Measurements from ENCODE around the gene NXPH3.

The NXPH3 gene

DNA sequence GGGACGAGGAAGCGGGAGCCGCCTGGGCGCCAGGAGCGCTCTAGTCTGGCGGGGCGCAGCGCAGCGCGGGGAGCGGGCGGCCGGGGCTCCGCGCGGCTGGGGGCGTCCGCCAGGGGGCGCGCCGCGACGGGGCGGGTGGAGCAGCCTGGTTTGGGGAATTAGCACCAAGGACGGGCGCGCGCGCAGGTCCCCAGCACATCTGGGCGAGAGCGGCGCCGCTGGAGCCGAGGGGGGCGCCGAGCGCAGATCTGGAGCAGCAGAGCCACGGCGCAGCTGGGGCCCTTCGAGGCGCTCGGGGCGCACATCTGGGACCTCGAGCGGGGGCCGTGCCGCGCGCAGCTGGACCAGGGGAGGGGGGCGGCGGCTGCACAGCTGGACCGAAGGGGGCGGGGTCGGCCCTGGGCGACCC, at the start of gene NXPH3:
Gene NXPH3 (plus strand): TSS at position 193 of the 409 bp plus-strand sequence. CDS start 349 bp downstream, outside the sequence.
- Histone ChIP-seq H3K4me1 (ENCODE audit: control insufficient read depth, insufficient read depth, low read length) (peaks cover 20% of the 10 kb centered on the region), H3K9me3 (ENCODE audit: control insufficient read depth, insufficient read depth, low read depth, low read length) (no peaks in the 10 kb centered on the region), H3K27ac (ENCODE audit: low read depth, low read length) (no peak within 1 kb of the TSS), H3K36me3 (ENCODE audit: control insufficient read depth, insufficient read depth, low read length) (no peaks in the 10 kb centered on the region), H3K4me3 (ENCODE audit: low read depth, low read length) (peak within 1 kb of the TSS; percentile 100), H3K27me3 (ENCODE audit: control insufficient read depth, insufficient read depth, low read length) (peaks cover 65% of the 10 kb centered on the region), H3K9ac (ENCODE audit: low read length) (peak within 1 kb of the TSS; percentile 48)

DNA sequence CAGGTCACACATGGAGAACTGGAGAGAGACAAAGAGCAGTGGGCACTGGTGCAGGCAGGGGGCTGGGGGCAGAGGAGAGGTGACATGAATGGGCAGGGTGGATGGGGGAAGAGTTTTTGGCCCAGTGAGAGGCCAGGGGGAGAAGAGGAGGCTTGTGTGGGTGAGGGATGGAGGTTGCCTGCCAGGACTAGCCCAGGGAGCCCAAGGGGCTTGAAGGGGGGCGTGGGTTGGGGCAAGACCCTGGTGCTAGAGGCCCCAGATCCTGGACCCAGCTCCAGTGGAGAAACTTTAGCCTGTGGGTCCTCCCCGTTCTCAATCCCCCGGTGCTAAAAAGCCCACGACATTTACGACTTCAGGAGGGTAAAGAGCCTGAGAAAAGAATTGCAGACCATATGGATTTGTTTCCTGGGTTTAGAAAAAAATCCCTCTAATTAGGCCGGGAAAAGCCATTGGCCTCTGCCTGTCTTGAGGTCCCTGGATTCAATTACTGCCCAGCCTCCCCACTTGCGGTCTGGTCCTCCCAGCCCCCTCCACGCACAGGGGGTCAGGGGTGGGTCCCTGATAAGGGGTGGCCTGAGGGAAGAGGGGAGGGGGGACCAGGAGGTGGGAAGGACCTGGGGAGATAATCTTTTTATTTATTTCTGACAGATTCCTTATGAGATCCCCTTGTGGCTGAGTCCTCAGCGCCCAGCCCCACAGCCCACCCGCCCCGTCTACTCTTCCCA, 47.6 kb upstream of the NXPH3 start:
- Histone ChIP-seq H3K9me3 (ENCODE audit: control insufficient read depth, insufficient read depth, low read depth, low read length) (no peaks in the 10 kb centered on the region), H3K4me3 (ENCODE audit: low read depth, low read length) (no peak overlapping the region), H3K36me3 (ENCODE audit: control insufficient read depth, insufficient read depth, low read length) (no peaks in the 10 kb centered on the region), H3K27ac (ENCODE audit: low read depth, low read length) (no peak overlapping the region), H3K4me1 (ENCODE audit: control insufficient read depth, insufficient read depth, low read length) (no peaks in the 10 kb centered on the region; the same call in 1 of the 2 replicates), H3K9ac (ENCODE audit: low read length) (no peak overlapping the region), H3K27me3 (ENCODE audit: control insufficient read depth, insufficient read depth, low read length) (no peaks in the 10 kb centered on the region)

DNA sequence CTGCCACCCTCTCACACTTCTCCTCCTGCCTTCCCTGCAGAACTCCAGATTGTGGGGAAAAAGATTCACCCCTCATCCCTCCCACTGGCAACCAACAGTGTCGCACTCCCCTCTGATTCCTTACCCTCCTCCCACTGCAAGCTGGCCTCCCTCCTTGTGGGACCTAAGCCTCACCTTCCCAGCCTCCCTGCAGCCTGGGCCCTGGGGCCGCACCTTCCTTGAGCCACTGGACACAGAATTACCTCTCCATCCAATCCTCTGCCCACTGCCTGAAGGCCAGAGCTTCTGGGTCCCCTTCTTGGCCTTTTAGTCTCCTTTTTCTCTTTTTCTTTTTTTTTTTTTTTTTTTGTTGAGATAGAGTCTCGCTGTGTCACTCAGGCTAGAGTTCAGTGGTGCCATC, 46.7 kb upstream of the NXPH3 start:
- Histone ChIP-seq H3K27ac (ENCODE audit: low read depth, low read length) (no peak overlapping the region), H3K9me3 (ENCODE audit: control insufficient read depth, insufficient read depth, low read depth, low read length) (no peaks in the 10 kb centered on the region), H3K4me3 (ENCODE audit: low read depth, low read length) (no peak overlapping the region), H3K4me1 (ENCODE audit: control insufficient read depth, insufficient read depth, low read length) (no peaks in the 10 kb centered on the region; the same call in 1 of the 2 replicates), H3K36me3 (ENCODE audit: control insufficient read depth, insufficient read depth, low read length) (no peaks in the 10 kb centered on the region), H3K9ac (ENCODE audit: low read length) (no peak overlapping the region), H3K27me3 (ENCODE audit: control insufficient read depth, insufficient read depth, low read length) (no peaks in the 10 kb centered on the region)

DNA sequence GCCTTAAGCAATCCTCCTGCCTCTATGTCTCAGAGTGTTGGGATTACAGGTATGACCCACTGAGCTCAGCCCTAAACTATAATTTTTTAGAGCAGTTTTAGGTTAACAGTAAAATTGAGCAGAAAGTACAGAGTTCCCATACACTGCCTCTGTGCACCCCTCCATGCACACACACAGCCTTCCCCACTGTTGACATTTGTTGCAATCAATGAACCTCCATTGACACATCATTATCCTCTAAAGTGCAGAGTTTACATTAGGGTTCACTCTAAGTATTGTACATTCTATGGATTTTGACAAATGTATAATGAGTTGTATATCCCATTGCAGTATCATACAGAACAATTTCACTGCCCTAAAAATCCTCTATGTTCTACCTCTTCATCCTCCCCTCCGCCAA, 45.6 kb upstream of the NXPH3 start:
- Histone ChIP-seq H3K9me3 (ENCODE audit: control insufficient read depth, insufficient read depth, low read depth, low read length) (no peaks in the 10 kb centered on the region), H3K27me3 (ENCODE audit: control insufficient read depth, insufficient read depth, low read length) (no peaks in the 10 kb centered on the region), H3K9ac (ENCODE audit: low read length) (no peak overlapping the region), H3K27ac (ENCODE audit: low read depth, low read length) (no peak overlapping the region), H3K4me1 (ENCODE audit: control insufficient read depth, insufficient read depth, low read length) (no peaks in the 10 kb centered on the region; the same call in 1 of the 2 replicates), H3K36me3 (ENCODE audit: control insufficient read depth, insufficient read depth, low read length) (no peaks in the 10 kb centered on the region), H3K4me3 (ENCODE audit: low read depth, low read length) (no peak overlapping the region)

DNA sequence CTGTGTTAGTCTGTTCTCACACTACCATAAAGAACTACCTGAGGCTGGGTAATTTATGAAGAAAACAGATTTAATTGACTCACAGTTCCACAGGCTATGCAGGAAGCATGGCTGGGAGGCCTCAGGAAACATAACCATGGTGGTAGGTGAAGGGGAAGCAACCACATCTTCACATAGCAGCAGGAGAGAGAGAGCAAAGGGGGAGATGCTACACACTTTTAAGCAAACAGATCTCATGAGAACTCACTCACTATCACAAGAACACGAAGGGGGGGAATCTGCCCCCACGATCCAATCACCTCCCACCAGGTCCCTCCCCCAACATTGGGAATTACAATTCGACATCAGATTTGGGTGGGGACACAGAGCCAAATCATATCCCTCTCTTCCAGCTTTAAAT, 31.8 kb upstream of the NXPH3 start:
- H3K36me3 ChIP-seq (ENCODE audit: control insufficient read depth, insufficient read depth, low read length): no peaks in the 10 kb centered on the region
- no peak overlapping the region for H3K9ac ChIP-seq (ENCODE audit: low read length)
- no peak overlapping the region for H3K4me3 ChIP-seq (ENCODE audit: low read depth, low read length)
- peaks cover 3% of the 10 kb centered on the region; the same call in 1 of the 2 replicates for H3K9me3 ChIP-seq (ENCODE audit: control insufficient read depth, insufficient read depth, low read depth, low read length)
- peaks cover 31% of the 10 kb centered on the region for H3K4me1 ChIP-seq (ENCODE audit: control insufficient read depth, insufficient read depth, low read length)
- no peaks in the 10 kb centered on the region for H3K27me3 ChIP-seq (ENCODE audit: control insufficient read depth, insufficient read depth, low read length)
- no peak overlapping the region for H3K27ac ChIP-seq (ENCODE audit: low read depth, low read length)

DNA sequence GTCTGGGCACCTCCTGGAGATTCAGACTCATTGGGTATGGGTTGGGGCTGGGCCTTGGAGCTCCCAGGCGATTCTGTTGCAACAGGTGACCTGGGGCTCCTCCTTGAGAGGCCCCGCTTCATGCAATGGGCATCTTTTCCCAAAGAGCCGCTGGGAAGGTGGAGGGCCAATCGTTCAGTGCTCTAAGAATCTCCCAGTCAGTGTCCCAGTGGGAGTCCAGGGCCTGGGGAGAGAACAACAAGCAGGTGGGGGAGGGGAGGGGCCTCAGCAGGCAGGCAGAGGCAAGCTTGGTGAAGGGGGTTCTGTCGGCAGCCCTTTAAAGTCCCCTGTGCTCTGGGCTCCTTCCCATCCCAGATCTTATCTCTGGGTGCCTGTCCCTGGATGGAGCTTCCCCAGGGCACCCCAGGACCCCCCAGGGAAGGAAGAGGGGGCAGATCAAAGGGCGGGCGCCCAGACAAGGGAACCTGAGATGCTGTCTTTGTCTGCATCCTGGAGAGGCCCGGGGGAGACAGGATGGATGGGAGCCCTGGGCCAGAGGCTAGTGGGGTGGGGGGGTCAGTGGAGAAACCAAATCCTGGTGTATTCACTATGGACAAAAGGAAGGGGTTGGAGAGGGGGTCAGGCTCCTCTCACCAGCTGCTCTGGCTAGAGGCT, 30.5 kb upstream of the NXPH3 start:
- Histone ChIP-seq H3K4me1 (ENCODE audit: control insufficient read depth, insufficient read depth, low read length) (peaks cover 31% of the 10 kb centered on the region), H3K4me3 (ENCODE audit: low read depth, low read length) (no peak overlapping the region), H3K9me3 (ENCODE audit: control insufficient read depth, insufficient read depth, low read depth, low read length) (peaks cover 3% of the 10 kb centered on the region; the same call in 1 of the 2 replicates), H3K9ac (ENCODE audit: low read length) (no peak overlapping the region), H3K36me3 (ENCODE audit: control insufficient read depth, insufficient read depth, low read length) (no peaks in the 10 kb centered on the region), H3K27ac (ENCODE audit: low read depth, low read length) (no peak overlapping the region), H3K27me3 (ENCODE audit: control insufficient read depth, insufficient read depth, low read length) (no peaks in the 10 kb centered on the region)

DNA sequence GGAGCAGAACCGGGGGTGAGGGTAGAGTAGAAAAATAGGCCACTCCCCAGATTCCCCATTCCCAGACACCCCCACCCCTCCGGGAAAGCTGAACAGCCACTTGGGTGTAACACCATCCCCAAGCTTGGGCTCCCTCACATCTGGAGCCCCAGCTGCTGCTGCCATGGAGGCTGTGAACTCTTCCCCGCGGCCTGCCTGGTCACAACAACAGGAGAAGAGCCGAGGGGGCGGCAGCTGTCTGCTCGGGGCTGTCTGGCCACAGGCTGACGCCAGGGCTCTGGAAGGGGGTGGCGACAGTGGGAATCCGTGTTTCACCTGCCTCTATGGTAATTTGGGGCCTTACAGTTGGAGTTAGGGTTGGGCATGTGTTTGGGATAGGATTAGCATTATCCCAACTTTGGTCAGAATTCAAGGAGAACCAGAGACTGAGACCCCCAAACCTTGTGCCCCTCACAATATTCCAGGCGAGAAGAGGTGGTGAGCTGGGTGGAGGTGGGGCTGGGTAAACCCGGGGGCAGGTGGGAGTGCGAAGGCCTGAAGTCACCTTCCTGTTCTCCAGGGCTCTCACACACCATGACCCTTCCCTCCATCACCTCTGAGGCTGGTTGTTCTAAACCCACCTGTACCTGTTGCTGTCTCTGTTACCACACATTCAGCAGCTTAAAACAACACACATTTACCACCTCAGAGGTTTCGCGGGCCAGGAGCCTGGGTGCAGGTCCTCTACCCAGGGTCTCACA, 29.7 kb upstream of the NXPH3 start:
- H3K27me3 ChIP-seq (ENCODE audit: control insufficient read depth, insufficient read depth, low read length): no peaks in the 10 kb centered on the region
- H3K4me3 ChIP-seq (ENCODE audit: low read depth, low read length): no peak overlapping the region
- no peaks in the 10 kb centered on the region for H3K36me3 ChIP-seq (ENCODE audit: control insufficient read depth, insufficient read depth, low read length)
- H3K9ac ChIP-seq (ENCODE audit: low read length): no peak overlapping the region
- peaks cover 31% of the 10 kb centered on the region for H3K4me1 ChIP-seq (ENCODE audit: control insufficient read depth, insufficient read depth, low read length)
- H3K27ac ChIP-seq (ENCODE audit: low read depth, low read length): no peak overlapping the region
- peaks cover 3% of the 10 kb centered on the region; the same call in 1 of the 2 replicates for H3K9me3 ChIP-seq (ENCODE audit: control insufficient read depth, insufficient read depth, low read depth, low read length)

DNA sequence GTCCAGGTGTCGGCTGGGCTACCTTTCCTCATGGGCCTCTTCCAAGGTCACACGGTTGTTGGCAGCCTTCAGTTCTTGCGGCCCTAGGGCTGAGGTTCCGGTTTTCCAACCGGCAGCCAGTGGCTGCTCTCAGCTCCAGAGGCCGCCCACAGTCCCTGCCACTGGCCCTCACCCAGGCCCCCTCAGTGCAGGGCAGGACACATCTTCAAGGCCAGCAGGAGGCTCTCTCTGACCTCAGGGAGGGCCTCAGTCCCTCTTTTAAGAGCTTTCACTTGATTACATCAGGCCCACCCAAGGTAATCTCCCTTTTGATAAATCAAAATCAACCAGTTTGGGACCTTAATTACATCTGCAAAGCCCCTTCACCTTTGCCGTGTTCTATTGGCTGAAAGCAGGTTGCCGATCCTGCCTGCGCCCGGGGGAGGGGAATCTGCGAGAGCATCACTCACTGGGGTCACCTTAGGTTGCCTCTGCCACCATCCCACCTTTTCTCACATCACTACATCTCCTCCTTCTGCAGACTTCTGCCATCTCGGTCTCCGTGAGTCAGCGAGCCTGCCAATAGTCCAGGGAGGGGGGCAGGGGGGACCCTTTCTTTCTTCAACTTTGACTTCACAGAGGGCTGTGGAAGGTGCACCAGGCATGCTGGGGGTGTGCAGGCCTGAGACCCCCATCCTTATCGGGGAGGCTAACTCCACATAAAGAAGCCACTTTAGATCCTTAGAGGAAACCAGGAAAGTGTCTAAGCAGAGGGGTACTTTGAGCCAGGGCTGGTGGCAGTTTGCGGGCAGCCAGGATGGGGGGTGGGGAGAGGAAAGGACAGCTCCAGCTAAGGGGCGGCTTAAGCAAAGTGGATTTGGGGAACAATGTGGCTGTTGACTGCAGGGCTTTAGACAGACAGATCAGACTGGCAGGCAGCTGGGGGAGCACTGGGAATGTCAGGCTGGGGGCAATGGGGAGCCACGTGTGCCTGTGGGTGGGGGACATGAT, 28.8 kb upstream of the NXPH3 start:
- no peak overlapping the region for H3K4me3 ChIP-seq (ENCODE audit: low read depth, low read length)
- no peaks in the 10 kb centered on the region for H3K27me3 ChIP-seq (ENCODE audit: control insufficient read depth, insufficient read depth, low read length)
- no peaks in the 10 kb centered on the region for H3K36me3 ChIP-seq (ENCODE audit: control insufficient read depth, insufficient read depth, low read length)
- no peak overlapping the region for H3K27ac ChIP-seq (ENCODE audit: low read depth, low read length)
- peaks cover 3% of the 10 kb centered on the region; the same call in 1 of the 2 replicates for H3K9me3 ChIP-seq (ENCODE audit: control insufficient read depth, insufficient read depth, low read depth, low read length)
- H3K4me1 ChIP-seq (ENCODE audit: control insufficient read depth, insufficient read depth, low read length): peaks cover 31% of the 10 kb centered on the region
- H3K9ac ChIP-seq (ENCODE audit: low read length): no peak overlapping the region

DNA sequence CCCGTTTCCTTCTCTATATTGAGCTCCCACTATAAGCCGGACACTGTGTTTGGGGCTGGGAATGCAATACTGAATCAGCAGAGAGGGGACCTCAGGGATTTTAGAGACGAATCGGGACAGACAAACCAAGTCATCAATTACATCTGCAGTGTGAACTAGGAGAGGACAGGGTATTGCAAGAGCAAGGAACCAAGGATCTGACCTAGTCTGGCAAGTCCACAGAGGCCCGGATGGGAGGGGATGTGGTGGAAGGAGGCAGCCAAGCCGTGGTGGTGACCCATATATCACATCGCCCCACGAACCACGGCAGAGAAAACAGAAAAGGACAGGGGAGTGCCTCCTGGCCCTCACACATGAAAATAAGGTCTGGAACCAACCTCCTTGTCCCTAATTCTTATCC, 28.1 kb upstream of the NXPH3 start:
- no peaks in the 10 kb centered on the region for H3K27me3 ChIP-seq (ENCODE audit: control insufficient read depth, insufficient read depth, low read length)
- H3K36me3 ChIP-seq (ENCODE audit: control insufficient read depth, insufficient read depth, low read length): no peaks in the 10 kb centered on the region
- H3K4me3 ChIP-seq (ENCODE audit: low read depth, low read length): no peak overlapping the region
- peaks cover 31% of the 10 kb centered on the region for H3K4me1 ChIP-seq (ENCODE audit: control insufficient read depth, insufficient read depth, low read length)
- no peak overlapping the region for H3K27ac ChIP-seq (ENCODE audit: low read depth, low read length)
- peaks cover 3% of the 10 kb centered on the region; the same call in 1 of the 2 replicates for H3K9me3 ChIP-seq (ENCODE audit: control insufficient read depth, insufficient read depth, low read depth, low read length)
- H3K9ac ChIP-seq (ENCODE audit: low read length): no peak overlapping the region

DNA sequence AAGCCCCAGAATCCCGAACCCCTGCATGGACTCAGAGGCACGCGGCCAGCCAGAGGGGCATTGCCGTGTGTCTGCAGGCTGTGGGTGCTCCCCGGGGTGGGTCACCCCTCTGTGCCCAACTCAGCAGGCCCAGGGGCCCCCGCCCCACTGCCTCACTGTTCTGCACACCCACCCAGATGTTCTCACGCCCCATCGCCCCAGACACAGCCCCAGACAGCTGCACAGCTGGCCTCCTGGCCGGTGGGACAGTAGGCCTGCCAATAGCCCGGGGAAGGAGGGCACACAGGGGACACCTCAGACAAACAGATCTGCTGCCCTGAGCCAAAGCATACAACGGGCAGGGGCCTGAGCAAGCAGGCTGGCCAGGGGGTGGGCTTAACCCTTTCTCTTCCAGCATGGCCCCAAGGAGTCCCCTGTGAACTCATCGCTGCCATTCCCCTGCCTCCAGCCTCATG, 27.6 kb upstream of the NXPH3 start:
- Histone ChIP-seq H3K27ac (ENCODE audit: low read depth, low read length) (no peak overlapping the region), H3K27me3 (ENCODE audit: control insufficient read depth, insufficient read depth, low read length) (no peaks in the 10 kb centered on the region), H3K9me3 (ENCODE audit: control insufficient read depth, insufficient read depth, low read depth, low read length) (peaks cover 3% of the 10 kb centered on the region; the same call in 1 of the 2 replicates)

More for the DNA sequence above, 27.6 kb upstream of the NXPH3 start:
- Histone ChIP-seq H3K4me1 (ENCODE audit: control insufficient read depth, insufficient read depth, low read length) (peaks cover 31% of the 10 kb centered on the region), H3K36me3 (ENCODE audit: control insufficient read depth, insufficient read depth, low read length) (no peaks in the 10 kb centered on the region), H3K9ac (ENCODE audit: low read length) (no peak overlapping the region), H3K4me3 (ENCODE audit: low read depth, low read length) (no peak overlapping the region)

Measured in HUES6 (cell line).